GM12873 (cell line): ENCODE measurements around the gene INTS6.

ENCODE experiments used
- TF ChIP-seq, protein P1 (sequence below): IDR thresholded peaks from 2 replicates; pipeline ENCODE4 v1.5.1; 2012; ENCODE audit warnings: low read depth, mild to moderate bottlenecking, moderate library complexity, low read length, control low read depth; ENCODE audit not compliant: insufficient read depth; ENCODE audit errors: missing control alignments

INTS6 gene

GRCh38 chr13:51437550-51438127 lies 15.2 kb downstream of the INTS6 start:
- TF ChIP-seq, protein P1, sequence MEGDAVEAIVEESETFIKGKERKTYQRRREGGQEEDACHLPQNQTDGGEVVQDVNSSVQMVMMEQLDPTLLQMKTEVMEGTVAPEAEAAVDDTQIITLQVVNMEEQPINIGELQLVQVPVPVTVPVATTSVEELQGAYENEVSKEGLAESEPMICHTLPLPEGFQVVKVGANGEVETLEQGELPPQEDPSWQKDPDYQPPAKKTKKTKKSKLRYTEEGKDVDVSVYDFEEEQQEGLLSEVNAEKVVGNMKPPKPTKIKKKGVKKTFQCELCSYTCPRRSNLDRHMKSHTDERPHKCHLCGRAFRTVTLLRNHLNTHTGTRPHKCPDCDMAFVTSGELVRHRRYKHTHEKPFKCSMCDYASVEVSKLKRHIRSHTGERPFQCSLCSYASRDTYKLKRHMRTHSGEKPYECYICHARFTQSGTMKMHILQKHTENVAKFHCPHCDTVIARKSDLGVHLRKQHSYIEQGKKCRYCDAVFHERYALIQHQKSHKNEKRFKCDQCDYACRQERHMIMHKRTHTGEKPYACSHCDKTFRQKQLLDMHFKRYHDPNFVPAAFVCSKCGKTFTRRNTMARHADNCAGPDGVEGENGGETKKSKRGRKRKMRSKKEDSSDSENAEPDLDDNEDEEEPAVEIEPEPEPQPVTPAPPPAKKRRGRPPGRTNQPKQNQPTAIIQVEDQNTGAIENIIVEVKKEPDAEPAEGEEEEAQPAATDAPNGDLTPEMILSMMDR, result no peak

- TF ChIP-seq, protein P1, result peak; percentile 41
Measured at GRCh38 chr13:51435002-51435578, 17.7 kb downstream of the INTS6 start.

DNA sequence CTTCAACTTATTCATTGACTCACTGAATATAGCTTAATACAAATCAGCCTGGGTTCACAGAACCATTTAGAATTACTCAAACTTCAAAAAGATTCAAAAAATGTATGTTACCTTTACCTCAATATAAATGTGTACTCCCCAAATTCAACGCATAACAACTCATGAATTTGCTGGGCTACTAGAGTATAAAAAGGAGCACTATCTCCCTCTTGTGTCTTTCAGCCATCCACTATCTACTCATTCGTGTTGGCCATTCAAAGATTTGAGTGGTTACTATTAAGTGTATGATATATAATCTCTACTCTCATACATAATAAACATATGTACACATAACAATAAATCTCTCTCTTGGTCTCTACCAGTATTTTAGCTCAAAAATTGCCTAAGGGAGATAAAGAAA lies 20.3 kb downstream of the INTS6 start:
- TF ChIP-seq, protein P1, result no peak

DNA sequence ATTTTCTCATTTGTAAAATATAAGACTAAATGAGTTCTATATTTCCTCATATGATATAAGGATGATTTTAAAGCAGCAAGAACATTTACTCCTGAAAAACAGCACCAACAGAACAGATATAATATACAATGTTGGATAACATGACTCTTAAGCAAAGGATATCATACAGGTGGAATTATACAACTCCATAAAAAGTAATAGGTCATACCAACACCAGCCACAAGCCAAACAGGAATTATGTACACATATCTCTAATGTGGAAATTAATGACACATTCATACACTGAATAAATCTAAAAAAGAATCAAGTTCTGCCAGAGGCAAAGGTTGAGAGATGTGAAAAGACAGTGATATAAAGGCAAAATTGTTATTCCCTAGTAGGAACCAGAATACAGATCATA lies 25.9 kb downstream of the INTS6 start:
- TF ChIP-seq, protein P1, result no peak

GRCh38 chr13:51425410-51426042 lies 27.3 kb downstream of the INTS6 start:
- TF ChIP-seq, protein P1, result no peak

GRCh38 chr13:51423766-51424165 lies 29.1 kb downstream of the INTS6 start:
- TF ChIP-seq, protein P1, result no peak

DNA sequence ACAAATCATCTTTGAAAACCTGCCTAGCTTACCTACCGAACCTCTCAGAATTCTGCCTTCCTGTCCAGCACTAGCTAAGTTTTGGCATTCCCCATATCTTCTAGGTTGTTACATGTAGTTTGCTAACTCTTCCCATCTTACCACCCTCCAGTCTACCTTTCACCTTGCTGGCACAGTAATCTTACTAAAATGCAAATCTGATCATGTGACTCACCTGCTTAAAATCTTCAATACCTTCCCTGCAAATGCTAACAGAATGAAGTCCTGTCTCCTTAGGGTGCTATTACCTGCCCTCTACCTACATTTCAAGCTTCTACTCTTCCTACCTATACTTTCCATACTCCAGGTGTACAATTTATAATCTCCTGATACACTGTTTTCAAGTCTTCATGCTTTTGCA lies 30.4 kb downstream of the INTS6 start:
- TF ChIP-seq, protein P1, result no peak
